ENCODE data around the gene ZFYVE27.

ZFYVE27 gene

GRCh38 chr10:97718659-97719142, 18.2 kb upstream of the ZFYVE27 start:
- H3K4me1 ChIP-seq (ENCODE audit: low read length) = peaks cover 4% of the 10 kb centered on the region; the same call in 1 of the 2 replicates
- H3K36me3 ChIP-seq (replicated peaks; ENCODE audit: insufficient read depth, low read length) = no peaks in the 10 kb centered on the region
- no peak for DNase-seq
- H4K20me1 ChIP-seq (ENCODE audit: insufficient read depth, low read length) = no peaks in the 10 kb centered on the region
- no peak overlapping the region for H3K4me3 ChIP-seq (ENCODE audit: low read length)
- H3K27ac ChIP-seq (ENCODE audit: low read length) = no peak overlapping the region
- no peaks in the 10 kb centered on the region for H3K9me3 ChIP-seq (replicated peaks; ENCODE audit: insufficient read depth, low read length)
- H3K27me3 ChIP-seq (replicated peaks; ENCODE audit: insufficient read depth, low read length) = peaks cover 6% of the 10 kb centered on the region
- no peak overlapping the region for H3K9ac ChIP-seq (ENCODE audit: low read length)
- H2AFZ ChIP-seq (ENCODE audit: low read length) = no peak overlapping the region
- no peaks in the 10 kb centered on the region for H3K79me2 ChIP-seq (ENCODE audit: low read length)
- H3K9me2 ChIP-seq (replicated peaks; ENCODE audit: insufficient read depth, low read length) = no peaks in the 10 kb centered on the region
- no peaks in the 10 kb centered on the region for H3F3A ChIP-seq (ENCODE audit: insufficient read depth, low read length)
- TF ChIP-seq EZH2phosphoT487 (IDR thresholded peaks at IDR 0.05; ENCODE audit: low read length) (no peak), CTCF (IDR thresholded peaks at IDR 0.05; ENCODE audit: low read length) (no peak), EZH2 (optimal IDR thresholded peaks at IDR 0.05; ENCODE audit: low read depth, low read length) (no peak)
- H3K4me2 ChIP-seq (ENCODE audit: low read depth, low read length) = no peak overlapping the region

GRCh38 chr10:97719602-97720001, 17.3 kb upstream of the ZFYVE27 start:
- no peak overlapping the region for H3K9ac ChIP-seq (ENCODE audit: low read length)
- H3K9me2 ChIP-seq (replicated peaks; ENCODE audit: insufficient read depth, low read length) = no peaks in the 10 kb centered on the region
- no peaks in the 10 kb centered on the region for H3K9me3 ChIP-seq (replicated peaks; ENCODE audit: insufficient read depth, low read length)
- H3K79me2 ChIP-seq (ENCODE audit: low read length) = no peaks in the 10 kb centered on the region
- TF ChIP-seq CTCF (IDR thresholded peaks at IDR 0.05; ENCODE audit: low read length) (no peak), EZH2 (optimal IDR thresholded peaks at IDR 0.05; ENCODE audit: low read depth, low read length) (no peak), EZH2phosphoT487 (IDR thresholded peaks at IDR 0.05; ENCODE audit: low read length) (no peak)
- no peak for DNase-seq
- H4K20me1 ChIP-seq (ENCODE audit: insufficient read depth, low read length) = no peaks in the 10 kb centered on the region
- no peak overlapping the region for H3K27ac ChIP-seq (ENCODE audit: low read length)
- no peak overlapping the region for H3K4me3 ChIP-seq (ENCODE audit: low read length)
- H2AFZ ChIP-seq (ENCODE audit: low read length) = no peak overlapping the region
- H3F3A ChIP-seq (ENCODE audit: insufficient read depth, low read length) = no peaks in the 10 kb centered on the region
- H3K36me3 ChIP-seq (replicated peaks; ENCODE audit: insufficient read depth, low read length) = no peaks in the 10 kb centered on the region
- H3K4me1 ChIP-seq (ENCODE audit: low read length) = peaks cover 4% of the 10 kb centered on the region; the same call in 1 of the 2 replicates
- H3K27me3 ChIP-seq (replicated peaks; ENCODE audit: insufficient read depth, low read length) = peaks cover 3% of the 10 kb centered on the region
- H3K4me2 ChIP-seq (ENCODE audit: low read depth, low read length) = no peak overlapping the region

- Histone ChIP-seq H3K9me2 (replicated peaks; ENCODE audit: insufficient read depth, low read length) (no peaks in the 10 kb centered on the region), H3K36me3 (replicated peaks; ENCODE audit: insufficient read depth, low read length) (no peaks in the 10 kb centered on the region), H3K4me2 (ENCODE audit: low read depth, low read length) (no peak overlapping the region), H3K79me2 (ENCODE audit: low read length) (no peaks in the 10 kb centered on the region), H3K27me3 (replicated peaks; ENCODE audit: insufficient read depth, low read length) (no peaks in the 10 kb centered on the region; the same call in 1 of the 2 replicates), H3K27ac (ENCODE audit: low read length) (no peak overlapping the region), H3K4me1 (ENCODE audit: low read length) (no peaks in the 10 kb centered on the region), H3K4me3 (ENCODE audit: low read length) (no peak overlapping the region), H4K20me1 (ENCODE audit: insufficient read depth, low read length) (no peaks in the 10 kb centered on the region), H3K9me3 (replicated peaks; ENCODE audit: insufficient read depth, low read length) (no peaks in the 10 kb centered on the region), H3K9ac (ENCODE audit: low read length) (no peak overlapping the region), H2AFZ (ENCODE audit: low read length) (no peak overlapping the region), H3F3A (ENCODE audit: insufficient read depth, low read length) (no peaks in the 10 kb centered on the region)
- no peak for DNase-seq
- no peak for TF ChIP-seq CTCF (IDR thresholded peaks at IDR 0.05; ENCODE audit: low read length)
- TF ChIP-seq EZH2 (optimal IDR thresholded peaks at IDR 0.05; ENCODE audit: low read depth, low read length) = no peak
- no peak for TF ChIP-seq EZH2phosphoT487 (IDR thresholded peaks at IDR 0.05; ENCODE audit: low read length)
Observed at GRCh38 chr10:97721871-97722780, 14.8 kb upstream of the ZFYVE27 start.

All from MM.1S (cell line).